ENCODE results near the gene ASB18. TPM values are rescaled to one million over a fixed set of nuclear protein-coding genes. Genes with fewer than 3 reads are reported as not detected.

Gene ASB18
- total RNA-seq, 1 experiment from 2014 or later: not detected

- in situ Hi-C loops (cut with HindIII; ENCODE audit: low pct_unique_long_range_greater_than_20kb, low sequenced_read_pairs): no loop called here
- H3K27me3 ChIP-seq (ENCODE audit: control insufficient read depth, insufficient read depth, low read length): no peaks in the 10 kb centered on the region
- CTCF ChIA-PET: interaction anchor here (0.9 kb wide), 1 partner anchor 34 kb away, joined by 3 read pairs; no protein-coding TSS in a partner anchor
- BruUV-seq (replicated peaks): no TSS peak
- intact Hi-C loops (cut with micrococcal nuclease; ENCODE audit: unreplicated experiment): no loop called here
- H3K9me3 ChIP-seq (ENCODE audit: control insufficient read depth, insufficient read depth, low read depth, low read length): no peaks in the 10 kb centered on the region
- DNase-seq (ENCODE audit: low read depth, low spot score) (no peak), ATAC-seq (no peak)
- H3K4me1 ChIP-seq (ENCODE audit: control insufficient read depth, insufficient read depth, low read length): no peaks in the 10 kb centered on the region
- H3K27ac ChIP-seq (ENCODE audit: low read length): no peak overlapping the region
- TF ChIP-seq POLR2AphosphoS5 (IDR thresholded peaks at IDR 0.05; ENCODE audit: low read depth, low read length) (no peak), CTCF (IDR thresholded peaks at IDR 0.05) (no peak), SIN3A (IDR thresholded peaks at IDR 0.05; ENCODE audit: borderline replicate concordance, insufficient read depth, low read depth, low read length) (no peak), TCF7L2 (IDR thresholded peaks at IDR 0.05; ENCODE audit: low read depth, low read length) (no peak), REST (IDR thresholded peaks at IDR 0.05; ENCODE audit: insufficient read depth in 1 of 2, low read depth in 2 of 2, low read length in 1 of 2) (no peak)
- H3K4me3 ChIP-seq (ENCODE audit: low read depth in 2 of 2, low read length in 2 of 2): no peak overlapping the region
- POLR2A ChIA-PET: no interaction called here
- no peaks in the 10 kb centered on the region for H3K36me3 ChIP-seq (ENCODE audit: control insufficient read depth, insufficient read depth, low read length)
Measured at GRCh38 chr2:236143811-236144210, 120.4 kb downstream of the ASB18 start.

Other genes with a start within 250 kb of the ASB18 start
- gene GBX2, start 96.0 kb downstream of the ASB18 start, total RNA-seq (2021; ENCODE audit: unreplicated experiment): 10.2 TPM

Measured in Panc1 (cell line).